Activated naive CD8-positive, alpha-beta T cell (primary cell): ENCODE measurements around the gene DST.

Source experiments
- H3K27ac Mint-ChIP-seq: one replicate; pipeline ENCODE4 v1.8.0; 2021; ENCODE audit warnings: mixed read lengths
- H3K27me3 Mint-ChIP-seq: one replicate; pipeline ENCODE4 v1.8.0; 2021; ENCODE audit warnings: mixed read lengths
- H3K36me3 Mint-ChIP-seq: one replicate; pipeline ENCODE4 v1.8.0; 2021; ENCODE audit warnings: mixed read lengths
- H3K4me1 Mint-ChIP-seq: one replicate; pipeline ENCODE4 v1.8.0; 2021; ENCODE audit warnings: low read depth, mixed read lengths
- H3K4me3 Mint-ChIP-seq: one replicate; pipeline ENCODE4 v1.8.0; 2021; ENCODE audit warnings: mild to moderate bottlenecking, mixed read lengths
- H3K9me3 Mint-ChIP-seq: one replicate; pipeline ENCODE4 v1.8.0; 2021; ENCODE audit warnings: low read depth, mixed read lengths

The DST gene

DNA sequence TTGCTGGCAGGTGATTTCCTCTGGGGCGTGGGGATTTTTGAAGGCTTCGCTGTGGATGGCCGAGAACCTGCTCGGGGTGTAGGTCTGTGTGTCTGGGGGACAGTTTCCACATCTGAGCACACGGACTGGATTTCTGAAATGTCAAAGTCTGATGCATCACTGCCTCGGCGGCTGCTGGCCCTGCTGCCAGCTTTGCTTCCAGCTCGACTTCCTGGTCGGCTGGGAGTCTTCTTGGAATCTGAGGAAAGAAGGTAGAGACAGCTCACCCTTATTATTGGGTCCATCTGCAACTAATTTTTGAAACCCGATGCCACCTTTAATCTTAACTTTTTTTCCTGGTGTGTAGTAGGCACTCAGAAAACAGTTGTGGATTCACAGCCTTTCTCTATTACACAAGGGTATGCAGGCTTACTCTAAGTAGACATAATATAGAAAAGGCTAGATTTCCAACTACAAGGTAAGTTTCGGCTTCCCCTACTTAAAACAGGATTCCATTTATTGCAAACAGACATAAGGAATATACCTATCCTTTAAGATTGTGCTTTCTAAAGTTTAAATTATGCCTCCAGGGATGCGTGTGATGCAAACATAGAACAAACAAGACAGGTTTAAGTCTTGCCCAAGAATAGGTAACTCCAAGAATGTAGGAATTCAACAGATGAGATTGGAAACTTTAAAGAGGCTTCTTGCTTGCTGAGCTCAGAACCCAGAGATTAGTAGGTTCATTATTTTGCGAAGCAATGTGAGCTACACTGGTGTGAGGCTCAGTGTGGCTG, 183.5 kb downstream of the DST start:
- Mint-ChIP-seq H3K9me3 (no peaks in the 10 kb centered on the region), H3K36me3 (no peaks in the 10 kb centered on the region), H3K4me3 (no peak overlapping the region), H3K4me1 (no peaks in the 10 kb centered on the region), H3K27me3 (no peaks in the 10 kb centered on the region), H3K27ac (no peak overlapping the region)

DNA sequence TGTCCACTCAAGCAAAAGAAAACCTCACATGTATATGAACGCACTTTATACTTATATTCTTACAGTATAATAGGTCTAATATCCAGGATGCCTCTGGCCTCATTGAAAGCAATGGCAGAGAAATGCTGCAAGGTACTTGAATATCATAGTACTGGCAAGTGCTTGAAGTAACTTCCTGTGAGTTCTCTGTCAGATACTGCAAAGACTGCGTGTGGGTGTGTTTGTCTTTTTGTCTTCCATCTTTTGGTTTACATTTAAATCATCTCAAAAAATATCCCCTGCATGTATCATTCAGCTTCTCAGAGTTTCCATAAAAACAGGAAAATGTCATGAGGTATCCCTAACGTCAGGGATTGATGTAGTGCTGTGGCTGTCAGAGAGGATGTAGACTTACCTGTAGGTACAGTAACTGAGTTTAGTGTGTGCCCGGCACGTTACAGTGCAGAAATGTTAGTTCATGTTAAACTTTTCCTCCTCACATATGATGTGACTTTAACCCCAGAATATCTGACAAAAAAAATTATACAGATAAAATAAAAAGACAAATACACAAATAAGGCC, 184.3 kb downstream of the DST start:
- no peaks in the 10 kb centered on the region for H3K27me3 Mint-ChIP-seq
- H3K9me3 Mint-ChIP-seq = no peaks in the 10 kb centered on the region
- H3K4me3 Mint-ChIP-seq = no peak overlapping the region
- H3K36me3 Mint-ChIP-seq = no peaks in the 10 kb centered on the region
- no peaks in the 10 kb centered on the region for H3K4me1 Mint-ChIP-seq
- no peak overlapping the region for H3K27ac Mint-ChIP-seq

DNA sequence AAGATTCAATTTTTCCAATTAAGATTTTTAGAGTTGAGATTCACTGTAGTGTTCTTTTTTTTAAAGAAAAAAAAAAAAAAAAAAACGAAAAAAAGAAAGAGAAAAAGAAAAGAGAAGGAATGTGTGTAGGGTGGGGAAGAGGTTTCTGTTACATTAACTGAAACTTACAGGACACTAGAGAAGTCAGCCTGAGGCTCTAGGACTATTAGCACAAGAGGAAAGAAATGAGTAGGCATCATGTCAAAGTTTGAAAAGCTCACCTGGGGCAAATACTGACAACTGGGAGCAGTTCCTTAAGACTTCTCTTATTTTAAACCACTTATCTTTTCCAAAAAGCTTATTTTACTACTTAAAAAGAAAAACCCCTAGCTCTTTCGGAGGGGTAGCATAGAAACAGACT, 185.9 kb downstream of the DST start:
- Mint-ChIP-seq H3K4me3 (no peak overlapping the region), H3K27me3 (no peaks in the 10 kb centered on the region), H3K9me3 (no peaks in the 10 kb centered on the region), H3K27ac (no peak overlapping the region), H3K36me3 (no peaks in the 10 kb centered on the region), H3K4me1 (no peaks in the 10 kb centered on the region)

DNA sequence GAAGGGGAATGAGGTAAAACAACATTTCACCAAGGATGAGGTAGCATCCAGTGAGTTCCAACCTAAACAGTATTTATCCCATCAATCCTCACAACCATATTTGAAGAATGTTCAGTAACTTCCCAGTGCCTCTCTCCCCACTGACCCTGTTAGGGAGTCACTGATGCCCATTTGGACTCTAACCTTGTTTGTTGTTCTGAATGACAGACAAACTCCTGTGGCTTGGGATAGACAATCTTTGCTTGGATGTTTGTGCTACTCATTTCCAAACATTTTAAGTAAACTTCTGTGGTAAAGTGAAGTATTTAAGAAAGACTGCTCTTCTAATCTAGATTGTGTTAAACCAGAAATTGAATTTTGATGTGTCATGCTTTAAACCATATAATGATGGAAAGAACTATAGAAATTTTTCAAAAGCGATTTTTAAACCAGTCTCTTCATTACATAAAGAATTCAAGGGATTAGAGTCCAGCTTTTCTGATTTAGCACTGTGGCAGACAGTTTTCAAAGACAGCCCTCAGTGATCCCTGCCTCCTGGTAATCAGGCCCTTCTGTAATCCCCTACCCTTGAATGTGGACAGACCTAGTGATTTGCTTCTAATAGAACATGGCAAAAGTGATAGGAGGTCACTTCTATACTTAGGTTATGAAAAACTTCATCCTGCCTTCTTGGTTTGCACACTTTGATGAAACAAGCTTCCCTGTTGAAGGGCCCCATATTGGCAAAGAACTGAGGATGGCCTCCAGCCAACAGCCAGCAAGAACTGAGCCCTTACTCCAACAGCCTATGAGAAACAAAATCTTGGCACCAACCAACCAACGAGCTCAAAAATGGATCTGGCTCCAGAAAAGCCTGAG, 191.6 kb downstream of the DST start:
- H3K9me3 Mint-ChIP-seq = no peaks in the 10 kb centered on the region
- H3K4me3 Mint-ChIP-seq = no peak overlapping the region
- H3K36me3 Mint-ChIP-seq = no peaks in the 10 kb centered on the region
- no peaks in the 10 kb centered on the region for H3K4me1 Mint-ChIP-seq
- H3K27me3 Mint-ChIP-seq = no peaks in the 10 kb centered on the region
- no peak overlapping the region for H3K27ac Mint-ChIP-seq

DNA sequence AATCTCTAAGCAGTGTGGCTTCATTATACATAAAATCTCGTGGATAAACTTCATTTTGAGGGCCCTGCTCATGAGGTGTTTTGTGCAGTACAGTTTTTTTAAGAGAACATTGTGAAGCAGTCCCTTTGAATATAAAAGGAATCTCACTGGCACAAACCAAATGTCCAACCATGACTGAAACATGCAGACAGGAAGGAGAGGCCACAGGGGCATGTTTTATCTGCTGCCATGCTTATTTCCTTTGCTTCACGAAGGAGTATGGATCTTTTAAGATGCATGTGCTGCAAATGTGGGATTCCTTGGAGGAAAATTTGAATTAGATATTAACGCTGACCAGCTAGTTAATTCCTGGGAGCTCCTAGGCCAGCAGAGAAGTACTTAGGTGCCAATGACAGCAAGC, 192.3 kb downstream of the DST start:
- H3K9me3 Mint-ChIP-seq = no peaks in the 10 kb centered on the region
- no peaks in the 10 kb centered on the region for H3K27me3 Mint-ChIP-seq
- no peaks in the 10 kb centered on the region for H3K36me3 Mint-ChIP-seq
- no peak overlapping the region for H3K27ac Mint-ChIP-seq
- no peak overlapping the region for H3K4me3 Mint-ChIP-seq
- no peaks in the 10 kb centered on the region for H3K4me1 Mint-ChIP-seq

DNA sequence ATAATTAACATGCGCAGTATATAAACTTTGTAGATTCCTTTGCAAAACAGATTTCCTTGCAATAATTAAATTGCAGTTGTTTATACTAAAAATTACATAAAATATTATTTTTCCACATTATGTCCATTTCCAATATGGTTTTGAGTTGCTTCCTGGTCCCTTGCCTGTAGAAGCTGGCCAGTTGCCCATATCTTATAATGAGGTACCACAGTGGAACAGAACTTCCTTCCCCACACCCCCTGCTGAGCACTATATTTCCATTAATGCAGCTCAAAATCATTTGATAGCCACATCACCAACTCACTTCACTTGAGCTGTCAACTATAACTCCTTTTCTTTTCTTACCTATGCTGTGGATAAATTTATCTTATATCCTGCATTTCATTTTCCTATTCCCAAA, 194.6 kb downstream of the DST start:
- H3K27me3 Mint-ChIP-seq = no peaks in the 10 kb centered on the region
- no peaks in the 10 kb centered on the region for H3K9me3 Mint-ChIP-seq
- no peaks in the 10 kb centered on the region for H3K36me3 Mint-ChIP-seq
- no peak overlapping the region for H3K27ac Mint-ChIP-seq
- H3K4me3 Mint-ChIP-seq = no peak overlapping the region
- H3K4me1 Mint-ChIP-seq = no peaks in the 10 kb centered on the region

DNA sequence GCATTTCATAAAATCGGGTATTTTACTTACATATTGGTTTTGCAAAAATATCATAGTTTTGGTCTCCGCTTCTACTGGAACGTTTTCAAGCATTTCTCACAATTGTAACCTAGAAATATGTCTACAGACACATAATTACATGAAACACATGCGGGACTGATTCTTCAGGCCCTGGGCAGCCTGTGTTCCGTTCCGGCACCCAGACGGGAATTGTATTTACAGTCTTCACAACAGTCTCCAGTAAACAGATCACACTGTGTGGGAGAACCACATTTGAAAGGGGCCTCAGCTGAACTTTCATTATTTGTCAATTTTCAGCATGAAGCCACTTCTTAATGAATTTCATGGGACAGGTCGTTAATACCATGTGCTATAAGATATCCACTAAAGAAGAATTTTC, 196.9 kb downstream of the DST start:
- Mint-ChIP-seq H3K4me3 (no peak overlapping the region), H3K36me3 (no peaks in the 10 kb centered on the region), H3K9me3 (no peaks in the 10 kb centered on the region), H3K27me3 (no peaks in the 10 kb centered on the region), H3K4me1 (no peaks in the 10 kb centered on the region), H3K27ac (no peak overlapping the region)

DNA sequence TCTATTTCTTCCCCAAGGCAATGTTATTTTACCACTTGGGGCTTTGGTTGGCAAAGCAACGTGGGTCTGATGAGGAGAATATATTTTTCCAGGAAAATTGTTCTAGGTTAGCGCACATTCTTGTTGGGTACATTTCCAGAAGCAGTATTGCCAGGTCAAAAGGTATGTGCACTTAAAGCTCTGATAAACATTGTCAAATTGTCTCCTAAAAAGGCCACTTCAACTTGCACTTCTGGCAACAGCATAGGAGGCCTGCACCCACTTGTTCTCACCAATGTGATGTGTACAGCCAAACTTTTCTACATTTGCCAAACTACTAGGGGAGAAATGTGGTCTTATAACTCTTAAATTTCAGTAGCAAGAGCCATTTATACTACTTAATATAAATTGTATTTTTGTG, 197.8 kb downstream of the DST start:
- no peak overlapping the region for H3K27ac Mint-ChIP-seq
- H3K36me3 Mint-ChIP-seq = no peaks in the 10 kb centered on the region
- no peaks in the 10 kb centered on the region for H3K4me1 Mint-ChIP-seq
- H3K27me3 Mint-ChIP-seq = no peaks in the 10 kb centered on the region
- H3K9me3 Mint-ChIP-seq = peaks cover under 1% of the 10 kb centered on the region
- no peak overlapping the region for H3K4me3 Mint-ChIP-seq

DNA sequence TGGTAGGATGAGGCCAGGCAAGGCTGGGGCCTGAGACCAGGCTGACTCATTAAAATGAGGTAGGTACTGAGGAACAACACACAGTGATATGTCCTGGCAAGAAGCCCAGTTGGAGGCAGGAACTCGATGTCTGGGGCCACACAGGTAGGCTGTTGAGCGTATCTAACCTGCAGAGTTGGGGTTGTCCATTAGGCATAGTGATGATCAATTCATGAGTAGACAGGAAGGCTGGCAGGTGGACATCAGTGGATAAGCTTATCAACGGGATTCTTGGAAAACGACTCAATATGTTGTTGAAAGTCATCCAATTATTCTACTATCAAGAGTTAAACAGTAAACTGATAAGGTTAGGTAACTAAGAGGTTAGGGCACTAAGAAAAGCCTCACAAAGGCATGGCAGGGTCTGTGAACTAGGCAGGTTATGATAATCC, 202.1 kb downstream of the DST start:
- H3K4me1 Mint-ChIP-seq = no peaks in the 10 kb centered on the region
- no peaks in the 10 kb centered on the region for H3K36me3 Mint-ChIP-seq
- H3K4me3 Mint-ChIP-seq = no peak overlapping the region
- H3K27ac Mint-ChIP-seq = no peak overlapping the region
- peaks cover 3% of the 10 kb centered on the region for H3K9me3 Mint-ChIP-seq
- H3K27me3 Mint-ChIP-seq = peaks cover 4% of the 10 kb centered on the region

DNA sequence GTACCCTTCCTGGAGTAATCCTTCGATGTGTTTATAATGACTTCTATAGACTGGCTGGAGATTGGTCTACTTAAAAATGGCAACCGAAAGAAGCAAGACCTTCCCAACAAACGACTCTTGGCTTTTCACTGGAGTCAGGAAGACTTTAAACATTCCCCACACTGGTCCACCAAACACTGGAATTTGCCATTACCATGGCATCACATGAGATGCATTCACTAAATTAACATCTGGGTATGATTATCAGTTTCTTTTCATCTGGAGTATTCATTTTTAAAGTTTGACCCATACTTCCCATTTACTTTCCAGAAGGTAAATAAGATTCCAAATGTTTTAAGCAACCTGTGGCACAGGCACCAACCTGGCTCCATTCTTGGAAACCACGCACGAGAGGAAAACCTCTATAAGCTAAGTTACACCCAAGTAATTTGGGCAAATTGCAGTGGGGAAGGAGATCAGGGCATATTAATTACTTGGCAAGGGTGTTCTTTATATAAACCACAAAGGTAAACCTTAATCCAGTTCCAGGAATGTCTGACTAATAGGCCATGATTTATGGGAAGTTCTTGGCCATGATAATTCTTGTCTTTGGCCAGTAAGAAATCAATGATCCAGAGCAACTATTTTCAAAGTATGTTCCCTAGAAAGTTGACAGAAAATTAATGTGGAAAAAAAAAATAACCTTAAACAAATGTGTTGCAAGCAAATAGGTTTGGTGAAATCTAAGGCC, 205.4 kb downstream of the DST start:
- Mint-ChIP-seq H3K27ac (no peak overlapping the region), H3K36me3 (no peaks in the 10 kb centered on the region), H3K4me3 (no peak overlapping the region), H3K9me3 (peaks cover 3% of the 10 kb centered on the region), H3K27me3 (peaks cover 4% of the 10 kb centered on the region), H3K4me1 (no peaks in the 10 kb centered on the region)

DNA sequence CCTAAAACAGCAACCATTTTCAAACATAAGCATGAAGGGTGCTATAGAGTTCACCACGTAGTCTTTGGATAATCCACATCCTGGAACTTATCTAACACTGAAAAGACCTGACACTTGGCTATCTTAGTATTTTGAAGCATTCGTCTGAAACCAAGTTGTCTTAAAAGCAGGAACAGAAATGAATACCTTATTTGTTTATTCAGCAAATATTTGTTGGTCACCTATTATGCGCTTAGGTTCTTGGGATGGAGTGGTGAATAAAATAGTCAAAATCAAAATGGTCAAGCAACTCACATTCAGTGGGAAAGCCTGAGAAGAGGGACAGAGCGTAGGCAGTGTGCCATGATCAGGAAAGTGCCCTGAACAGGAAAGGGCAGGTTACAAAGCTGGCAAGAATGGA, 206.9 kb downstream of the DST start:
- H3K4me3 Mint-ChIP-seq = no peak overlapping the region
- no peak overlapping the region for H3K27ac Mint-ChIP-seq

DNA sequence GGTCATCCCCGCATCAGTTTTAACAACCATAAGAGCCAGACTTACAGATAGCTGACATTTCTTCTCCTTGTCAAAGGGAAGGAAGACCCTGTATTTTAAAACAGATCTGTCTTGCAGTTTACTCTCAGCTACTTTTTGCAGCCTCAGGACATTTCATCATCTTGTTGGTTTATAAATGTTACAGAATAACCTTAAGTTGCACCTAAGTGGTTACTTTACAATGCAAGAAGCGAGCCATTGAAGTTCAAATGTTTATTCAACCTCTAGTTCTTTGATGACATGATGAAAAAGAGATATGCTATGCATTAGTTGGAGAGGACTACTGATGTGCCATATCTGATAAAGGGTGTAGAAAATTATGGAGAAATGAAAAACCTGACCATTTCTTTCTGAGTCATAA, 207.4 kb downstream of the DST start:
- Mint-ChIP-seq H3K36me3 (no peaks in the 10 kb centered on the region), H3K9me3 (peaks cover 3% of the 10 kb centered on the region), H3K4me3 (no peak overlapping the region), H3K27me3 (peaks cover 4% of the 10 kb centered on the region), H3K4me1 (no peaks in the 10 kb centered on the region), H3K27ac (no peak overlapping the region)

More for the DNA sequence above, 206.9 kb downstream of the DST start:
- Mint-ChIP-seq H3K4me1 (no peaks in the 10 kb centered on the region), H3K9me3 (peaks cover 3% of the 10 kb centered on the region), H3K27me3 (peaks cover 4% of the 10 kb centered on the region), H3K36me3 (no peaks in the 10 kb centered on the region)

DNA sequence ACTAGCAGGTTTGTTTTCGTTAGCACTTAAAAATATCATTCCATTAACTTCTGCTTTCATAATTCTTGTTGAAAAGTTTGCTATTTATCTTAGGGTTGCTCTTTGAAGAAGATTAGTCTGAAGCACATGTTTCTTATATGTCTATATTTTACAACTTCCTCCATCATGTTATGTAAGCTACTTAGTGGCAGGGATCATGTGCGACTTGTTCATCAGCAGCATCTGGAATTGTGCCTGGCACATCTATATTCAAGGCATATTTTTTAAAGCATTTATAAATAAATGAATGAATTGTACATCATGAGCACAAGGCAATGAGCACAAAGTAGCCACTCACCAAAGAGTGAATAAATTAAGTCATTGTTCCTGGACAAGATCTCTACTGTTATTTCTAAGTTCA, 208.1 kb downstream of the DST start:
- Mint-ChIP-seq H3K27ac (no peak overlapping the region), H3K36me3 (no peaks in the 10 kb centered on the region), H3K4me3 (no peak overlapping the region), H3K27me3 (peaks cover 4% of the 10 kb centered on the region), H3K9me3 (no peaks in the 10 kb centered on the region), H3K4me1 (no peaks in the 10 kb centered on the region)

DNA sequence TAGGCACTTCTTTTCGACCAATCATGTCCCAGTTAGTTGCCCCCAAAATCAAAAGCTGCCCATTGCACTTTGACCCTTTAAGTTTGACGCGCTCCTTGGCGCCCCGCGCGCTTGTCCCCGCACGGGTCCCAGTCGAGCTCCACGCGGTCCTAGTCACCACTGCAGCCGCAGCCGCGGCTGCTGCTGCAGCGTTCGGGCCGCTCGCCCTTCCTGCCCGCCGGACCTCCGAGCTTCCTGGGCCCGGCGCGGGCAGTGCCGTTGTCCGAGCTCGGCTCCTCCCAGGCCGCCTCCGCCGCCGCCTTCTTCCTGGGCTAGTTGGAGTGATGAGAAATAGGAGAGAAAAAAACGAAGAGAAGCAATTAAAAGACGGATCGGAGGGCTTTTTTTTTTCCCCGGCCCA, 209.6 kb downstream of the DST start:
- Mint-ChIP-seq H3K36me3 (no peaks in the 10 kb centered on the region), H3K4me1 (no peaks in the 10 kb centered on the region), H3K27ac (no peak overlapping the region)

DNA sequence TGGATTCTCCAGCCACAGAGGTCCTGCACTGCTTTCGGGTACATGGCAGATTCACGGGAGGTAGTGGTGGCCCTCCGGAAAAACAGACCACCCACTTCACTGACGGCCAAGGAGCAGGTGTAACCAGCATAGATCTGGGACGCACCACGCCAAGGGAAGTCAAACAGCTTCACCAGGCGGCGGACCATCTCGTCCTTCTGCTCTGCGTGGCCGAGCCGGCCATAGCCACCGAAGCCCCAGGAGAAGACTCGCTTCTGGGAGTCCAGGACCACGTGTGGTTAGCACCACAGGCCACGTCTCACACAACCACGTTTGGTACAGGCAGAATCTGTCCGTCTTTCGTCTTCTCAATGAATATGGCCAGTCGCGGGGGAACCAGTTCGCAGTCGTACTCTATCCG, 210.5 kb downstream of the DST start:
- H3K27ac Mint-ChIP-seq = no peak overlapping the region

More for the DNA sequence above, 209.6 kb downstream of the DST start:
- H3K4me3 Mint-ChIP-seq = no peak overlapping the region
- H3K9me3 Mint-ChIP-seq = no peaks in the 10 kb centered on the region
- H3K27me3 Mint-ChIP-seq = peaks cover 4% of the 10 kb centered on the region

More for the DNA sequence above, 210.5 kb downstream of the DST start:
- peaks cover 4% of the 10 kb centered on the region for H3K27me3 Mint-ChIP-seq
- H3K4me3 Mint-ChIP-seq = no peak overlapping the region
- no peaks in the 10 kb centered on the region for H3K36me3 Mint-ChIP-seq
- no peaks in the 10 kb centered on the region for H3K9me3 Mint-ChIP-seq
- H3K4me1 Mint-ChIP-seq = no peaks in the 10 kb centered on the region
